Measurements from ENCODE around the gene ABHD17A.
A peak's percentile ranks its signal among the peaks of the same experiment; 100 is the strongest.
"Not testable (repeated sequence)": the region's sequence is repeated elsewhere in the genome, so short reads cannot be mapped to it uniquely, and the experiment has no call there.

Gene ABHD17A

GRCh38 chr19:1908364-1908678, 23.0 kb upstream of the ABHD17A start:
- DNase-seq = no peak

- DNase-seq = no peak
These were observed 22.5 kb upstream of the ABHD17A start for GRCh38 chr19:1907563-1908363.

- no peak for DNase-seq
These were observed 21.8 kb upstream of the ABHD17A start for GRCh38 chr19:1906985-1907562.

- DNase-seq = no peak
These were observed 20.6 kb upstream of the ABHD17A start for GRCh38 chr19:1905863-1906375.

DNA sequence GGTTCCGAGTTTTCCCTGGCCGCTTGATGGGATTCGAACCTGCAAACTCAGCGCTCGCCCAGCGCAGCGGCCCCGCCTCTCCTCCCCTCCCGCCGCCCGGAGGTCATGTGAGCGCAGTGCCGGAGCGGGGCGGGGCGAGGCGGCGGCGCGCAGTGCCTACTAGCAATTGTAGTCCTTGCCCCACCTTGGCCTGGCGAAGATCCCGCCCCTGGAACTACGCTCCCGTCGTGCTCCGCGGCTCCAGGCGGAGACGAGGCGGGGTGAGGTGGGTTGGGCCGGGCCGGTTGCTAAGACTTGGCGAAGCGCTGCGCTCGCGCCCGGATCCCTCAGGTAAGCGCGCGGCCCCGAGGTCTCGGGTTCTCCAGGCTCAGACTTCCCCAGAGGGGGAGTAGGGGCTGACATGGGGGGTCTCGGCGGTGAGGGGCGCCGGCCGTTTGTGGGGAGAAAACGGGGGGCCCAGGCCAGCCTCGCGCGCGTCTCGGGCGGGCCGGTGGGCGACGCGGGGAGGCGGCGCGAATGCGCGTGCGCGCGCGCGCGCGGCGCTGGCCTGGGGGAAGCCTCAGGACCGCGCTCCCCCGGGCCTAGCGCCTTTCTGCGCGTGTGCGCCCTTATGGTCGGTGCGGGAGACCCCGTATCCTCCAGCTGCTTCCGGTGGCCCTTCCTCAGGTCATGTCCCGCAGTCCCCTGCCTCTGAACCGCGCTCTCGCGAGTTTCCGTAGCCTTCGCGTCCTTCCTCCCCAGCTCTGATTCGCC, 20.0 kb upstream of the ABHD17A start, which contains the start of the genes ADAT3 and SCAMP4:
Gene ADAT3 (plus strand): TSS at position 290 of the 753 bp plus-strand sequence. CDS start 6,649 bp downstream, outside the sequence.
Gene SCAMP4 (plus strand): TSS at position 290 of the 753 bp plus-strand sequence. CDS start 9,621 bp downstream, outside the sequence.
- peak; percentile 98 for DNase-seq

DNA sequence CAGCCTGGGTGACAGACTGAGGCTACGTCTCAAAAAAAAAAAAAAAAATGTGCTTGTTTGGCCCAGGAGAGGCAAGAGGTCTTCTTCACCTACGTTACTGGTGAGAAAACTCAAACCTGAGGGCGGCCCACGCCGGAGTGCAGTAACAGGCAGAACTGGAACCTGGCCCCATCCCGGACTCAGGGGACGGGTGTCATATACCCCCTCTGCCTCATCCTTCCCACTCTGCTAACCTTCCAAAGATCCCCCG, 19.5 kb upstream of the ABHD17A start:
- no peak for DNase-seq

GRCh38 chr19:1902923-1903322, 17.6 kb upstream of the ABHD17A start:
- DNase-seq = no peak

DNA sequence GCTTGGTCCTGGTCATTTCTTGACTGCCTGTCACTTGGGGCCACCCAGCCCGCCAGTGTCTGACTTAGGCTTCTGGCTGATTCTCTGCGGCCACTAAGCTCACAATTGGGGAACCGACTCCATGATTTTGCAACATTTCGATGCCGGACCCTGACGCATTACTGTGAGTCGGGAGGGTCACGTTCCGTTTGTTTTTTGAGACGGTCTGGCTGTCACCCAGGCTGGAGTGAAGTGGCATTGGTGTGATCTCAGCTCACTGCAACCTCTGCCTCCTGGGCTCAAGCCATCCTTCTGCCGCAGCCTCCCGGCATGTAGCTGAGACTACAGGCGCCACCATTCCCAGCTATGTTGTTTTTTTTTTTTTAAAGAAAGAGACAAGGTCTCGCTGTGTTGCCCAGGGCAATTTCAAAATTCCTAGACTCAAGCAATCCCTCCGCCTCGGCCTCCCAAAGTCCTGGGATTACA, 16.7 kb upstream of the ABHD17A start:
- DNase-seq = no peak

GRCh38 chr19:1896508-1896907, 11.2 kb upstream of the ABHD17A start:
- DNase-seq = no peak

GRCh38 chr19:1893791-1894190, 8.5 kb upstream of the ABHD17A start:
- DNase-seq = no peak

DNA sequence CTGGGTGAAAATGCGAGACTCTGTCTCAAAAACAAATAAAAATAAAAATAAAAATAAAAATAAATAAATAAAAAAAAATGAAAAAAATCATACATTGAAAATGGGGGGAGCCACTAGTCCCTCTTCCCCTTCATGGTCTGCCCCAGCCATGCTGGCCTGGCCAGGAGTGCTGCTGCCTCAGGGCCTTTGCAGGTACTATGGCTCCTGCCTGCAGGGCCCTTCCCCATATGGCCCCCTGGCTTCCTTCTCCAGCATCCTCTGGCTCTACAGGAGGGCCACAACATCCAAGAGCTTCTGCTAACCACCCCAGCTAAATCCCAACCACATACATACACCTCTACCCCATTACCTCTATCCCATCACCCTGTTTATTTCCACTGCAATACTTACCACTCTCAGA, 4.6 kb upstream of the ABHD17A start:
- no peak for DNase-seq

- no peak for DNase-seq
These were observed 3.1 kb upstream of the ABHD17A start for GRCh38 chr19:1888385-1888784.

GRCh38 chr19:1886360-1886759, 1.1 kb upstream of the ABHD17A start:
- DNase-seq = not testable (repeated sequence)

GRCh38 chr19:1884719-1885334, 469 bp downstream of the ABHD17A start:
- DNase-seq = no peak

GRCh38 chr19:1884291-1884718, 991 bp downstream of the ABHD17A start:
- DNase-seq = no peak

DNA sequence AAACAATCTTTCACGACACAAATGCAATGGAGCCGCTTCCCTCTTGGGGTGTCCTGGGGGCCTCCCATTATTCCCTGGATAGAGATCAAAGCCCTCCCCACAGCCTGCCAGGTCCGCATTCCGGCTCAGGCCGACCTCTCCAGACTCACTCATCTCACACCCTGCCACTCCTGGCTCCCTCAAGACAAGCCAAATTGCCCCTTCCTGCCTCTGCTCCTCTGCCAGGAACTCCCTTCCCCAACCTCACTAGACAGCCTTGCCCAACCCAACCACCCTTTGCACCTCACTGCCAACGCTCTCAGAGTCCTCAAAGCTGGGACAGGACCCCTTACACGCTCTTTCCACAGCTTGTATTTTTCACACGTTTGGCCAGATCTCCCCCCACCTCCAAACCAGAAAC, 1.5 kb downstream of the ABHD17A start:
- no peak for DNase-seq

DNA sequence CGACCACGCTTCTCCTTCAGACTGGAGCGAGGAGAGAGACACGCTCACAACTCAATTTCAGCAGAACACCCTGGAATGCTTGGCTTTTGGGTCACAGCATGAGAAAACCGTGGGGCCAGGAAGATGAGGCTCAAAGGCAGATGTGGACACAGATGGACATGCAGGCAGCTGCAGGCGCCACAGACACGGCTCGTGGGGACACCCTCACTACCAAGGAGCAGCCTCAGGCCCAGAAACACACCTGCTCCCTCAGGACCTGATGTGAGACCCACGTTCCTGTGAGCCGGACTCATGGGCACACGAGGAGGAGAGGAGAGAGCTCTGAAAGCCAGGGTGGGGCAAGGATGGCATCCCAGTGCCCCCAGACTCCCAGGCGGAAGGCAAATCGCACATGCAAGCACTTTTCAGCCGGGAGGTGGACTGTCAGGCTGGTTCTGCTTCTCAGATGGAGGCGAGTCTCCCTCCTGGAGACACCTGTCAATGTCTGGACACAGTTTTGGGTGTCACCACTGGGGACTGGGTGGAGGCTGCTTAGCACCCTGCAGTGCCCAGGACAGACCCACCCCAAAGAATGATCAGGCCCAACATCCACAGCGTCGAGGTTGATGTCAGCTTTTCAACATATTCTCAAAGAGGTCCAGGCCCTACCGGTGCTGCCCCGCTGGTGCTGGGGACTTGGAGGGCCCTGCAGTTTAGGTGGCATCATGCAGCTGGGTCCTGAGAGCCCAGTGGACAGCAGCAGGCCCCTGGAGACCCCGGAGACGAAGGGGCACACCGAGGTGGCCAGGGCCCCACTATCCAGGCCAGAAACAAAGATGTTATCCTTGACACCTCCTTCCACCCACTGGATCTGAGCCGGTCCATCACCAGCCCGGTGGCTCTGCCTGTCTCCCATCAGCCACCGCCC, 2.3 kb downstream of the ABHD17A start:
- DNase-seq = no peak

DNA sequence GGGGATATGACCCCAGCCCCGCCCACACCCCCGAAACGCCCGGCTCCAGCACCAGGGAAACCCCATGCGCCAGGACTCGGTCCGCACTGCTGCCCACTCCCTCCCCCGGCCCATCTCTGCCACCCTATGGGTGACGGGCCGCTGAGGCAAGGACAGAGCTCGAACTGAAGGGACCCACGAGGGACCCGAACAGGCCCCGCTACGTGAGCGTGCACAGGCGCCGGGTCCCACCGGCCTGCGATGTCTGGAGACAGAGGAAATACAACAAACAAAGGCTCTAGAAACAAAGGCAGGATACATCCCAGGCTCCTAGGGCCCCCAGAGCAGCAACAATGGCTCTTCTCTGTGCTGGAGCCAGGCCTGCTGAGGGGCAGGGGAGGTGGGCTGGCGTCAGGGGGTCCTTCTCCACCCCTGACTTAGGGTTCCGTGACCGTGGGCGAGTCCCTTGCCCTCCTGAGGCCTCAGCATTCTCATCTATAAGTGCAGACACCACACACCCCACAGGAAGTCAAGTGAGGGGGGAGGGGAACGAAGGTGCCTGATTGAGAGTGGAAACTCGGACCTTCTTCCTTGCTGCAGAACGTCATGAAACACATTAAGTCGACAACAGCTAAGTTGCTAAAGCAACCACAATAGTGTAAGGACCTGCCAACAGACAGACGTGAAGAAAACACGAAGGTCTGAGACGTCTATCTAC, 3.1 kb downstream of the ABHD17A start:
- no peak for DNase-seq

- DNase-seq = not testable (repeated sequence)
These were observed 3.8 kb downstream of the ABHD17A start for GRCh38 chr19:1881393-1882088.

GRCh38 chr19:1880611-1881392, 4.5 kb downstream of the ABHD17A start:
- DNase-seq = no peak
